CD14-positive monocyte (primary cell): Measurements from ENCODE around the gene PHKA1. TPM values are rescaled to one million over a fixed set of nuclear protein-coding genes. Genes with fewer than 3 reads are reported as not detected.
"Not testable (repeated sequence)": the region's sequence is repeated elsewhere in the genome, so short reads cannot be mapped to it uniquely, and the experiment has no call there.

Experiments used
- DNase-seq, 3 donors: peaks; one replicate each; pipeline ENCODE4 v3.0.0-alpha.2; 2011 to 2022
- H2AFZ ChIP-seq: 2 replicates; pipeline ENCODE4 v1.6.0; 2012; ENCODE audit warnings: mild to moderate bottlenecking, low read depth, low read length, inconsistent platforms; ENCODE audit not compliant: insufficient read depth, poor library complexity, severe bottlenecking
- H3K27ac ChIP-seq, 2 donors: 1 replicate in 1 of 2; 2 replicates in 1 of 2; pipeline ENCODE4 v1.5.1; 2012 to 2013; ENCODE audit warnings: low read length in 2 of 2, control low read depth in 1 of 2, inconsistent platforms in 1 of 2, low read depth in 1 of 2, mild to moderate bottlenecking in 1 of 2
- H3K27me3 ChIP-seq, 2 donors: one replicate each; pipeline versions ENCODE4 v1.6.0 to v1.6.1; 2011 to 2013; ENCODE audit warnings: low read length in 2 of 2; ENCODE audit not compliant: control insufficient read depth in 2 of 2, insufficient read depth in 2 of 2
- H3K36me3 ChIP-seq, 2 donors: replicated peaks in 1 of 2; 1 replicate in 1 of 2; 2 replicates in 1 of 2; pipeline versions ENCODE4 v1.5.1 to v1.6.1; 2012 to 2013; ENCODE audit warnings: low read length in 2 of 2, control low read depth in 1 of 2, inconsistent platforms in 1 of 2, mild to moderate bottlenecking in 1 of 2; ENCODE audit not compliant: insufficient read depth in 2 of 2, control insufficient read depth in 1 of 2
- H3K4me1 ChIP-seq, 2 donors: 1 replicate in 1 of 2; 2 replicates in 1 of 2; pipeline versions ENCODE4 v1.5.1 to v1.6.1; 2012 to 2013; ENCODE audit warnings: low read length in 2 of 2, control low read depth in 1 of 2, inconsistent platforms in 1 of 2, mild to moderate bottlenecking in 1 of 2, moderate library complexity in 1 of 2; ENCODE audit not compliant: insufficient read depth in 2 of 2, control insufficient read depth in 1 of 2
- H3K4me2 ChIP-seq: replicated peaks from 2 replicates; pipeline ENCODE3; 2012; ENCODE audit warnings: low read length, moderate library complexity, mild to moderate bottlenecking; ENCODE audit not compliant: poor library complexity, severe bottlenecking; ENCODE audit errors: extremely low read depth
- H3K4me3 ChIP-seq, 3 experiments: fragments of 200-600 bp in 1 of 3; sonication (generic) in 1 of 3; replicated peaks in 1 of 3; 1 replicate in 2 of 3; 2 replicates in 1 of 3; pipeline ENCODE4 v1.5.1; 2011 to 2013; ENCODE audit warnings: low read length in 3 of 3, mild to moderate bottlenecking in 3 of 3, control low read depth in 2 of 3, low read depth in 2 of 3, inconsistent platforms in 1 of 3, moderate library complexity in 1 of 3
- H3K79me2 ChIP-seq: 2 replicates; pipeline ENCODE4 v1.6.0; 2012; ENCODE audit warnings: mild to moderate bottlenecking, control low read depth, inconsistent platforms, low read length, moderate library complexity; ENCODE audit not compliant: insufficient read depth
- H3K9ac ChIP-seq: 2 replicates; pipeline ENCODE4 v1.6.0; 2017; ENCODE audit warnings: low read length, mild to moderate bottlenecking; ENCODE audit not compliant: insufficient read depth, poor library complexity, severe bottlenecking
- H3K9me3 ChIP-seq, 2 donors: replicated peaks in 1 of 2; 1 replicate in 1 of 2; 2 replicates in 1 of 2; pipeline versions ENCODE4 v1.5.1 to v1.6.1; 2012 to 2013; ENCODE audit warnings: low read length in 2 of 2, control low read depth in 1 of 2; ENCODE audit not compliant: control insufficient read depth in 1 of 2, insufficient read depth in 1 of 2
- H4K20me1 ChIP-seq: 2 replicates; pipeline ENCODE4 v1.6.0; 2012; ENCODE audit warnings: mild to moderate bottlenecking, low read length, control low read depth, moderate library complexity; ENCODE audit not compliant: insufficient read depth
- H3K27ac Mint-ChIP-seq, 7 donors: one replicate each; pipeline ENCODE4 v1.8.0; 2020; ENCODE audit warnings: mild to moderate bottlenecking in 7 of 7, mixed read lengths in 7 of 7, moderate library complexity in 6 of 7, inconsistent platforms in 2 of 7
- H3K27me3 Mint-ChIP-seq, 3 donors: one replicate each; pipeline ENCODE4 v1.8.0; 2021 to 2022; ENCODE audit warnings: low read depth in 3 of 3, mild to moderate bottlenecking in 3 of 3, mixed read lengths in 3 of 3, moderate library complexity in 3 of 3, inconsistent platforms in 1 of 3
- H3K36me3 Mint-ChIP-seq, 2 donors: one replicate each; pipeline ENCODE4 v1.8.0; 2020; ENCODE audit warnings: mixed read lengths in 2 of 2, inconsistent platforms in 1 of 2, mild to moderate bottlenecking in 1 of 2
- H3K4me1 Mint-ChIP-seq: one replicate; pipeline ENCODE4 v1.8.0; 2020; ENCODE audit warnings: mild to moderate bottlenecking, mixed read lengths
- H3K4me3 Mint-ChIP-seq, 2 donors: one replicate each; pipeline ENCODE4 v1.8.0; 2020; ENCODE audit warnings: mild to moderate bottlenecking in 2 of 2, mixed read lengths in 2 of 2, moderate library complexity in 1 of 2
- H3K9me3 Mint-ChIP-seq, 7 donors: one replicate each; pipeline ENCODE4 v1.8.0; 2020 to 2022; ENCODE audit warnings: mixed read lengths in 7 of 7, mild to moderate bottlenecking in 6 of 7, moderate library complexity in 6 of 7, inconsistent platforms in 2 of 7
- CTCF ChIP-seq: fragments of 200-600 bp; IDR thresholded peaks from one replicate; pipeline ENCODE4 v1.8.0; 2022; ENCODE audit warnings: antibody characterized with exemption, mild to moderate bottlenecking
- WGBS: methylation state at CpG from one replicate; pipeline ENCODE4 v1.1.5; 2013; ENCODE audit warnings: missing lambda C conversion rate; ENCODE audit not compliant: insufficient coverage; 5-methylcytosine and 5-hydroxymethylcytosine counted together
- intact Hi-C, 2 donors: fragments of 100-400 bp; cut with micrococcal nuclease; formaldehyde crosslinking; loops; one replicate each; pipeline versions ENCODE4 v1.15.0 to v1.15.1; 2023
- polyA plus RNA-seq, 3 donors: library from polyadenylated mRNA; depleted of rRNA in 1 of 3; unstranded in 2 of 3; stranded (reverse) in 1 of 3; fragments of 300-500 nt in 2 of 3; fragments of >200 nt in 1 of 3; fragmentation: Illumina TruSeq in 2 of 3; gene quantifications; 1 replicate in 2 of 3; 2 replicates in 1 of 3; pipeline ENCODE4 v1.2.3, GENCODE V29; 2012 to 2021

The PHKA1 gene
- polyA plus RNA-seq, 3 donors, result 0.01 TPM; not detected in 2

DNA sequence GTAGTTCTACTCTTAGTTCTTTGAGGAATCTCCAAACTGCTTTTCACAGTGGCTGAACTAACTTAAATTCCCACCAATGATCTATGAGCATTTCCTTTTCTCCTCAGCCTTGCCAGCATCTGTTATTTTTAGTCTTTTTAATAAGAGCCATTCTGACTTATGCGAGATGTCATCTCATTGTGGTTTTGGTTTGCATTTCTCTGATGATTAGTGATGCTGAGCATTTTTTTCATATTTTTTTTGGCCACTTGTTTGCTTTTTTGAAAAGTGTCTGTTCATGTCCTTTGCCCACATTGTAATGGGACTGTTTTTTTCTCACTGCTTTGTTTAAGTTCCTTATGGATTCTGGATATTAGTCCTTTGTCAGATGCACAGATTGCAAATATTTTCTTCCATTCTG is 21.5 kb upstream of the PHKA1 start:
- no peak overlapping the region for H3K9ac ChIP-seq

GRCh38 chrX:72733636-72734035 is 19.5 kb upstream of the PHKA1 start:
- no CpG with 5 or more reads among the region's 8 CpGs for WGBS
- not testable (repeated sequence) for H3K27me3 Mint-ChIP-seq

More for the DNA sequence above, 21.5 kb upstream of the PHKA1 start:
- no peaks in the 10 kb centered on the region for H3K9me3 ChIP-seq
- WGBS, result no CpG with 5 or more reads among the region's 1 CpG
- Mint-ChIP-seq H3K27ac (no peak overlapping the region), H3K4me3 (no peak overlapping the region), H3K9me3 (peaks cover 0 to 8% (median 2%) of the 10 kb centered on the region in 7 donors), H3K4me1 (no peaks in the 10 kb centered on the region), H3K27me3 (peaks cover 2 to 5% (median 3%) of the 10 kb centered on the region in 3 donors), H3K36me3 (no peaks in the 10 kb centered on the region)
- H3K4me2 ChIP-seq, result no peak overlapping the region
- no peaks in the 10 kb centered on the region for H3K79me2 ChIP-seq
- no peaks in the 10 kb centered on the region for H4K20me1 ChIP-seq
- H2AFZ ChIP-seq, result no peak overlapping the region
- no peak overlapping the region for H3K4me3 ChIP-seq
- H3K4me1 ChIP-seq, result no peaks in the 10 kb centered on the region
- intact Hi-C loops, result no loop called here
- no peaks in the 10 kb centered on the region for H3K36me3 ChIP-seq
- TF ChIP-seq CTCF, result no peak
- H3K27me3 ChIP-seq, result no peaks in the 10 kb centered on the region
- DNase-seq, result no peak
- no peak overlapping the region for H3K27ac ChIP-seq

More at GRCh38 chrX:72733636-72734035, 19.5 kb upstream of the PHKA1 start:
- H3K27ac ChIP-seq, H2AFZ ChIP-seq, intact Hi-C loops, H3K4me3 Mint-ChIP-seq, H3K27me3 ChIP-seq, H3K4me3 ChIP-seq, H3K27ac Mint-ChIP-seq, H3K4me1 ChIP-seq, H3K9ac ChIP-seq, H3K4me1 Mint-ChIP-seq, H3K9me3 Mint-ChIP-seq, H3K9me3 ChIP-seq, H3K4me2 ChIP-seq, H3K36me3 Mint-ChIP-seq, DNase-seq, H3K79me2 ChIP-seq, H3K36me3 ChIP-seq, H4K20me1 ChIP-seq: not testable (repeated sequence)
